ENCODE data around the gene MYO15B. TPM values are rescaled to one million over a fixed set of nuclear protein-coding genes. Genes with fewer than 3 reads are reported as not detected.

MYO15B gene
- total and polyA plus RNA-seq, 2 of the 13 experiments (the other 11 are each of a cell fraction or from before 2014, with no cell fraction given), result 2.8 to 8.1 TPM

- TF ChIP-seq ZNF253 (CRISPR knock-in tag; IDR thresholded peaks at IDR 0.05; ENCODE audit: borderline replicate concordance) (peak; percentile 18; the same call in 1 of the 2 replicates), MTF2 (CRISPR knock-in tag; IDR thresholded peaks at IDR 0.05; ENCODE audit: borderline replicate concordance) (peak; percentile 75; the same call in 1 of the 2 replicates), ZNF3 (CRISPR knock-in tag; IDR thresholded peaks at IDR 0.05) (no peak), SOX6 (IDR thresholded peaks at IDR 0.05) (no peak), SOX6 (CRISPR knock-in tag; IDR thresholded peaks at IDR 0.05) (peak; percentile 62), RAD21 (CRISPR knock-in tag; IDR thresholded peaks at IDR 0.05) (0 out of 2 replicates have a peak, but pooled peaks have one; percentile 10), EZH2 (conservative IDR thresholded peaks at IDR 0.05; ENCODE audit: low read depth, low read length) (no peak), ZGPAT (CRISPR knock-in tag; IDR thresholded peaks at IDR 0.05) (peak; percentile 76), GPBP1L1 (CRISPR knock-in tag; IDR thresholded peaks at IDR 0.05) (no peak), KAT8 (CRISPR knock-in tag; IDR thresholded peaks at IDR 0.05) (peak; percentile 100), EHMT2 (IDR thresholded peaks at IDR 0.05; ENCODE audit: borderline replicate concordance, low read depth, low read length) (no peak), SALL2 (CRISPR knock-in tag; IDR thresholded peaks at IDR 0.05) (no peak; the same call in 1 of the 2 replicates), HIC2 (CRISPR knock-in tag; IDR thresholded peaks at IDR 0.05; ENCODE audit: low read depth) (no peak), FIP1L1 (IDR thresholded peaks at IDR 0.05; ENCODE audit: borderline replicate concordance, insufficient read depth, low read depth, low read length) (0 out of 2 replicates have a peak, but pooled peaks have one; percentile 22), AKAP8 (CRISPR knock-in tag; IDR thresholded peaks at IDR 0.05) (no peak), ETV5 (CRISPR knock-in tag; IDR thresholded peaks at IDR 0.05; ENCODE audit: borderline replicate concordance) (peak; percentile 77), RXRB (CRISPR knock-in tag; IDR thresholded peaks at IDR 0.05; ENCODE audit: borderline replicate concordance) (no peak; the same call in 1 of the 2 replicates), ZNF850 (CRISPR knock-in tag; conservative IDR thresholded peaks at IDR 0.05) (no peak), MIER2 (CRISPR knock-in tag; IDR thresholded peaks at IDR 0.05) (no peak), ZSCAN30 (CRISPR knock-in tag; IDR thresholded peaks at IDR 0.05) (no peak), MBNL3 (CRISPR knock-in tag; conservative IDR thresholded peaks at IDR 0.05) (no peak), ZMYM4 (CRISPR knock-in tag; IDR thresholded peaks at IDR 0.05) (peak; percentile 87; the same call in 1 of the 2 replicates), ZNF33B (CRISPR knock-in tag; IDR thresholded peaks at IDR 0.05) (no peak), ZNF703 (CRISPR knock-in tag; IDR thresholded peaks at IDR 0.05; ENCODE audit: borderline replicate concordance) (peak; percentile 46; the same call in 1 of the 2 replicates)
These were observed 79.6 kb downstream of the MYO15B start, which contains the start of the genes RECQL5 and SAP30BP (continued) for GRCh38 chr17:75666959-75667790.

Measured in HepG2 (cell line).